HT1080 (cell line): ENCODE data around the gene VMP1. TPM values are rescaled to one million over a fixed set of nuclear protein-coding genes. Genes with fewer than 3 reads are reported as not detected.
"Not testable (repeated sequence)": the region's sequence is repeated elsewhere in the genome, so short reads cannot be mapped to it uniquely, and the experiment has no call there.

Experiments
- DNase-seq: peaks from one replicate; pipeline ENCODE4 v3.0.0-alpha.2; 2015; ENCODE audit warnings: low read depth
- total RNA-seq: library from RNA; depleted of rRNA; stranded (reverse); fragments of >200 nt; shearing (Covaris generic); gene quantifications from 2 replicates; pipeline ENCODE4 v1.2.3, GENCODE V29; 2014

Gene VMP1
- total RNA-seq, 1 experiment from 2014 or later = 69.3 TPM

- not testable (repeated sequence) for DNase-seq
Measured at GRCh38 chr17:59806322-59806721, 98.9 kb downstream of the VMP1 start.

DNA sequence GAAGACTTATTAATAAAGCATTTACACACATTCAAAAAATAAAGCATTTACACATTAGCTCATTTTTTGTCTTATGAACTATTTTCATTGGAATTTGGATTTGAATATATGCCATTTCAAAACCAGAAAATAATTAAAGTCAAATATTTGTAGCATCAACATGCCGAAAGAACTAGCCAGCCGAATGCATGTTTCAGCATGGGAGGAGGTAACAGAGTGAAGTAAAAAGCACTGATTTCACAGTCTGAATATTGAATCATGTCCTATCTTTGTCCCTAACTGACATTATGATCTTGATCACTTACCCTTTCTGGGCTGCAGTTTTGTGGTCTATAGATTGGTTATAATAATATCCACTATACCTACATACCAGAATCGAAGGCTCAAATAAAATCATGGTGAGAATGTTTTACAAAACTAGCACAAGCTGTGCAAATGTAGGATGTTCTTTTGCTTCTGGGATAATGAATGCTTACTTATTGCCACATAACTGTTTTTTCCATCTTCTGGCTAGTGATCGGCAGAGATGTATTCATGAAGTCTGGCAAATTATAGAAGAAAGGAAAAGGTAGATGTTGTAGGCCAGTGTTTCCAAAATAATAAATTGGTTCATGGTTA, 100.5 kb downstream of the VMP1 start:
- DNase-seq = no peak

GRCh38 chr17:59810894-59811153, 103.4 kb downstream of the VMP1 start:
- DNase-seq = no peak

DNA sequence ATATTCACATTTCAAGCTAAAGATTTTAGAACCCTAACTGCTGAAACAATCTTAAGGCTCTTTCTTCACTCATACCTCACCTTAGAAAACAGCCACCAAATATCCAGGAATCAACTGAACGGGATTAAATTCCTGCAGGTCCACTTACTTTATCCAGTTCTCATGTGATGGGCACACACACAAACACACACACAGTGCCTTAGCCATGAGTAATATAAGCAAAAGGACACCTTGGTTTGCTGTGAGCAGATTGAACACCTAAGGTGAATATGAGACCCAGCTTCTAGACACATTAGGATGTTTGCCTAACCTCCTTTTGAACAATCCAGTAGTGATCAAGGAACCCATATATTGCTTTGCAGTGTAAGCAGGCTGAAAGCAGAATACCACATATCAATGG, 103.8 kb downstream of the VMP1 start:
- no peak for DNase-seq

DNA sequence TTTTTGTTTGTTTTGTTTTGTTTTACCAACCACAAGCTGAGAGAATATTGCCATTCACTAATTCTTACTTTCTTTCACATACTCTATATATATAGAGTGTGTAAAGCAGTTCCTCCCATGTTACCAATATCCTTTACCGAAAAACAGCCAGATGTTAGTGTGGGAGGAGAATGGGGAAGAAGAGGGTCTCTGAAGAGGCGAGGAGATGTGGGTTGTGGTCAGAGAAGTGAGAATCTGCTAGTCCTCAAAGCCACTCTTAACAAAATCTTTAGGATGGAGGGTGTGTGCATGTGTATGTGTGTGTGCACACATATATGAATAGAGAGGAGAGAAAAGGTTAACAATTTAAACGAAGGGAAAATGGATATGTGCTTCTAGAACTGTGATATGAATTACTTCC, 104.7 kb downstream of the VMP1 start:
- DNase-seq = no peak

DNA sequence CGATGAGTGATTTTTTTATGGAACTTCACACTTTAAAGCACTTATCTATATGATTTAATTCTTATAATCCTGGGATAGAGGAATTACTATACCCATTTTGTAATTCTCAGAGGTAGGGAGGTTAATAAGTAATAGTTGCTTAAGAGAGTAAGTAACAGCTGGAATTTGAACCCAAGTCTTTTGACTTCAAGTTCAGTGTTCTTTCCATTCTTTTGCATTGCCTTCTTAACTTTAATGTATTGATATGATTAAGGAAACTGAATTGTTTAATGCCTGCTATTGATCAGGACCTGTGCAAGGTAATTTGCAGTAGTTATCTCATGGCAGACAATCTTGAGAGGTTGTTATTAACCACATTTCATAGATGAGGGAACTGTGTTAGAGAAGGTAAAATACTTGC, 106.8 kb downstream of the VMP1 start:
- DNase-seq = no peak

DNA sequence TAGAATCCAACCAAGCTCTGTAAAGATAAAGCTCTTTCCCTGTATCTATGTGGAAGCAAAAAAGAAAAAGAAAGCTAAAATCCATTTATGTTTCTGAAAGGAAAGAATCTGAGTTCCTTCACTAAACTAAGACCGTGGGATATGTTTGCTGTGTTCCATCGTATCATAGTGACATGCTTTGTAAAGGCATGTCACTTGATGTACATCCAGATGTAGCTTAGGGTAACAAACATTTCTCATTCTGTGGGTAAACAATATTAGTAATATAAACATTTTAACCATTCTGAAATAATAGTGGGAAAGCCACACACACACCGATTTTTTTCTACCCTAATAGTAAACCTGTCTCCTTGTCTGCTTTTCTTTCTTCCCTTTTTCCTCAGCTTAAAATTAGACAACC, 107.2 kb downstream of the VMP1 start:
- no peak for DNase-seq

- DNase-seq = no peak
Measured at GRCh38 chr17:59815965-59816364, 108.5 kb downstream of the VMP1 start.

DNA sequence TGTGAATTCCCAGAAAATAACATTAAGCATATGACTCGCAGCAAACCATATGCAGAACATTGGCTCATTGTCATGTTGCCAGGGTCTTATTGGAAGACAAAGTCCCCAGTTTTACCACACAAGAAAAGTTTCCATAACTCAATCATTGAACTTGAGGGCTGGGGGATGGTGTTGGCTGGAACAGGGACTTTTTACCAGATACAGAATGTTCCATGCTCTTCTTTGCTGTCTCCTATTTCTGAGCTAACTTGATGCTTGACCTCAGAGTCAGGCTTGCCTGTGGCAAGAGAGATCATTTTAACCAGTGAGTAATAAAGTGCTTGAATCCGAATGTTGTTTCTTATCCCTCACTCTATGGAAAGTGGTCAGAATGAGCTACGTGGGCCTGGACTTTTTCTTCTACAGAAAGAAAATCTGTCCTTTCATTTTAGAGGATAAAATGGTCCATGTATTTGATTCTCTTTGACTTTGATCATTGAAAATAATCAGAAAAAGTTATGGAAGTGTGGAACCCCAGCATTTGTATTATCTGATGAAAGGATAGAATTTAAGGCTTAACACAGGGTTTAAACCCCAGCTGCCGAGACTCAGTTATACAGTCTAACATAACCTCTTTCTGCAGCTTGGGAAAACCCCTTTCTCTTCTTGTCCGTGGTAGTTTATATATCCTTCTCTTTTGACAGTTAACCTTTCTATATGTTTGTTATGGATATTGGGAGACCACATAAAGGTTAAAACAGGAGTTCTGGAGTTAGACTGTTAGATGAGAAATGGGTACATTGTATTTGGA, 118.3 kb downstream of the VMP1 start:
- DNase-seq = peak; percentile 49

- no peak for DNase-seq
Measured at GRCh38 chr17:59826706-59827453, 119.4 kb downstream of the VMP1 start.

GRCh38 chr17:59827721-59828477, 120.4 kb downstream of the VMP1 start:
- DNase-seq = no peak

GRCh38 chr17:59828478-59828760, 121.0 kb downstream of the VMP1 start:
- DNase-seq = no peak

- DNase-seq = not testable (repeated sequence)
Measured at GRCh38 chr17:59828819-59829216, 121.4 kb downstream of the VMP1 start.

DNA sequence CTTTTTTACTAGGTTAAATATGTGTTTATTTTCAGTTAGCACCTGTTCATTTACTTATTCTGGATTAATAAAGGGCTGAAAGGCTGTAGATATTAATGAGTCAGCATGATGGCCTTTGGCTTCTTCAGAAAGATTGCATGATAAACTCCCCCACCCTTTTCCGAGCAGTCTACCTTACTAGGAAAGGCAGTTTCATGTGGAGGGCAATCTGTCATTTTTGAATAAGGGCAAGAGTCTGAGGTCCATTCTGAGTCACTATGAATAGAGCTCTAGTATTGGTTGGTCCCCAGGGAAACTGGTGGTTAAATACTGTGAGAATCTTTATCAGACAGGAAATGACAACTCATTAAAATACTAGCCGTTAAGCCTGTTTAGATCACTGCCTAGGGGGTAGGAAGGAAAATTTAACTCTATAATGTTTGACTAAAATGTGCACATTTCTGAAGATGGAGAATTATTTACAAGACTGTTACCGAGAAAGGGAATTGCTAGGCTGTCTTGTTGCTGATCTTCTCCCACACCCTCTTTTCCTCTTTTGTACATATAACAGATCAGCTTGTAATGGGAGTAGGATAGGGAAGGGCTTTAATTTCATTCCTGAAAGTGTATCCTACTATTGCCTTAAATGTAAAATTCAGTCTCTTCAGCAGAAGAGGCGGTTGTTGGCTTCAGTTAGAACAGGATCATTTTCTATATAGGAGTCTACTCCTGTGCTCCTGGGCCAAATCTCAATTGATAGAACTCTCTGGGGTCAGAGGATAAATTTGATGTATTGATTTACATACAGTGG, 122.0 kb downstream of the VMP1 start:
- DNase-seq = peak; percentile 95

GRCh38 chr17:59830007-59830630, 122.7 kb downstream of the VMP1 start:
- peak; percentile 77 for DNase-seq

DNA sequence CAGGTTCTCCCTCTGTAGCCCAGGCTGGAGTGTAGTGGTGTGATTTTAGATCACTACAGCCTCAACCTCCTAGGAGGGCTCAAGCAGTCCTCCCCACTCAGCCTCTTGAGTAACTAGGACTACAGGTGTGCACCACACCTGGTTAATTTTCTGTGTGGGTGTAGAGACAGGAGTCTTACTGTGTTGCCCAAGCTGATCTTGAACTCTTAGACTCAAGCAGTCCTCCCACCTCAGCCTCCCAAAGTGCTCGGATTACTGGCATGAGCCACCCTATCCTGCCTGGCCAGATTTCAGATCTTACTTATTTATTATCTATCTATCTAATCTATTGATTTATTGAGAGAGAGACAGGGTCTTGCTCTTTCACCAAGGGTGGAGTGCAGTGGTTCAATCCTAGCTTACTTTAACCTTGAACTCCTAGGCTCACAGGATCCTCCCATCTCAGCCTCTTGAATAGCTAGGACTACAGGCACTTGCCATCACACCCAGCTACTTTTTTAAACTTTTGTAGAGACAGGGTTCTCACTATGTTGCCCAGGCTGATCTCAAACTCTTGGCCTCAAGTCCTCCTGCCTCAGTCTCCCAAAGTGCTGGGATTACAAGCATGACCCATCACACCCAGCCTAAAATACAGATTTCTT, 123.5 kb downstream of the VMP1 start:
- no peak for DNase-seq

DNA sequence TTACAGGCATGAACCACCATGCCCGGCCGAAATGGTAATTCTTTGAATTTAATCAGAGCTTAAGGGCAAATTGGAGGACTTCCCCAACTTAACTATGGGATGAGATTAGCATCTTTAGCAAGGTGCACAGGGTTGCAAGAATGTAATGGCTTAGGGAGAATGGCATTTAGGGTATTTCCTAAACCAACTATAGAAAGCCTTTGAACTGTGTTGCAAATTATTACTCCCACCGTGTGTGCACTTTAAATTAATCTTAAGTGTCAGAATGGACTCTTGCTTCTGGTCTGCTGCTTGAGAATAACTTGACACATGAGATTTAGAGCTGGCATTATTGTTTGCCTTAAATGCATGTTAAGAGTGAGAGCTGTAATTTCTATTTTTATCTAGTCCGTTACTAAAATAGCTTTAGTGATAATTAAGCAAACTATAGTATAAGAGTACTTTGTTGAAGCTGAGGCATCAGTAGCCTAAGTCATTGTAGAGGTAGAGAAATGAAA, 125.5 kb downstream of the VMP1 start:
- DNase-seq = no peak

DNA sequence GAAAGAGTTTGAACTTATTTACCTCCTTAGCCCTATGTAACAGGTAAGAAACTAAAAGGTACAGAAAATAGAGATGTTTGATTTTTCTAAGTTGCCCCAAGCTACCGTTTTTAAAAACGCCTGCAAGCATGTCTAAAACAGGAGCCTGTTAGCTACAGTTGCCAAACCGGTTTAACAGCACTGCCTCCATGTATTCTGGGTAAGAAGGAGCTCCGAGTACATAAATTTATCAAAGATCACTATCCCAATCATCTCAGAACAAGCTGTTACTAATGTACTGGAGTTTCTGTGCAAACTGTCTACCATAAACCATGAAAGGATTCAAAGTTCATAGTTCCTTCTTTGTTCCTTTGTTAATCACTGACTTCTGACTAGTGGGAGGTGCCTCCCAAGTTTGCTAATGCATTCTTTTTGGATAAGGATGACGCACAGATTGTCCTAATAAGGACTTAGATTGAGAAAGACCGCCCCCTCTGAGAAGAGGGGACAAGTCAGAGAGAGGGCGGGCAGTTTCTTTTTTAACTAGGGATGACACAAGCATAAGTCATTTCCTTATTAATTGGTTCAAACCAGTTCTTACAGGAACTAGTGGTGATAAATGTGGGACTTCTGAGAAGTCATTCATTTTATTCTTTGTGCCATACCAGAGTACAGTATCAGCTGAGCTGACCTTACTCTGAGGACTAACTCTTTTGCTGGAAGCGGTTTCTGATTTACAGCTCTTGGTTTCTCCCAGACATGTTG, 130.0 kb downstream of the VMP1 start:
- peak; percentile 98 for DNase-seq
